CD14-positive monocyte (primary cell): ENCODE data around the gene MAP3K7. TPM values are rescaled to one million over a fixed set of nuclear protein-coding genes. Genes with fewer than 3 reads are reported as not detected.

Experiments used
- DNase-seq, 3 donors: peaks; one replicate each; pipeline ENCODE4 v3.0.0-alpha.2; 2011 to 2022
- H2AFZ ChIP-seq: 2 replicates; pipeline ENCODE4 v1.6.0; 2012; ENCODE audit warnings: mild to moderate bottlenecking, low read depth, low read length, inconsistent platforms; ENCODE audit not compliant: insufficient read depth, poor library complexity, severe bottlenecking
- H3K27ac ChIP-seq, 2 donors: 1 replicate in 1 of 2; 2 replicates in 1 of 2; pipeline ENCODE4 v1.5.1; 2012 to 2013; ENCODE audit warnings: low read length in 2 of 2, control low read depth in 1 of 2, inconsistent platforms in 1 of 2, low read depth in 1 of 2, mild to moderate bottlenecking in 1 of 2
- H3K27me3 ChIP-seq, 2 donors: one replicate each; pipeline versions ENCODE4 v1.6.0 to v1.6.1; 2011 to 2013; ENCODE audit warnings: low read length in 2 of 2; ENCODE audit not compliant: control insufficient read depth in 2 of 2, insufficient read depth in 2 of 2
- H3K36me3 ChIP-seq, 2 donors: replicated peaks in 1 of 2; 1 replicate in 1 of 2; 2 replicates in 1 of 2; pipeline versions ENCODE4 v1.5.1 to v1.6.1; 2012 to 2013; ENCODE audit warnings: low read length in 2 of 2, control low read depth in 1 of 2, inconsistent platforms in 1 of 2, mild to moderate bottlenecking in 1 of 2; ENCODE audit not compliant: insufficient read depth in 2 of 2, control insufficient read depth in 1 of 2
- H3K4me1 ChIP-seq, 2 donors: 1 replicate in 1 of 2; 2 replicates in 1 of 2; pipeline versions ENCODE4 v1.5.1 to v1.6.1; 2012 to 2013; ENCODE audit warnings: low read length in 2 of 2, control low read depth in 1 of 2, inconsistent platforms in 1 of 2, mild to moderate bottlenecking in 1 of 2, moderate library complexity in 1 of 2; ENCODE audit not compliant: insufficient read depth in 2 of 2, control insufficient read depth in 1 of 2
- H3K4me2 ChIP-seq: replicated peaks from 2 replicates; pipeline ENCODE3; 2012; ENCODE audit warnings: low read length, moderate library complexity, mild to moderate bottlenecking; ENCODE audit not compliant: poor library complexity, severe bottlenecking; ENCODE audit errors: extremely low read depth
- H3K4me3 ChIP-seq, 3 experiments: fragments of 200-600 bp in 1 of 3; sonication (generic) in 1 of 3; replicated peaks in 1 of 3; 1 replicate in 2 of 3; 2 replicates in 1 of 3; pipeline ENCODE4 v1.5.1; 2011 to 2013; ENCODE audit warnings: low read length in 3 of 3, mild to moderate bottlenecking in 3 of 3, control low read depth in 2 of 3, low read depth in 2 of 3, inconsistent platforms in 1 of 3, moderate library complexity in 1 of 3
- H3K79me2 ChIP-seq: 2 replicates; pipeline ENCODE4 v1.6.0; 2012; ENCODE audit warnings: mild to moderate bottlenecking, control low read depth, inconsistent platforms, low read length, moderate library complexity; ENCODE audit not compliant: insufficient read depth
- H3K9ac ChIP-seq: 2 replicates; pipeline ENCODE4 v1.6.0; 2017; ENCODE audit warnings: low read length, mild to moderate bottlenecking; ENCODE audit not compliant: insufficient read depth, poor library complexity, severe bottlenecking
- H3K9me3 ChIP-seq, 2 donors: replicated peaks in 1 of 2; 1 replicate in 1 of 2; 2 replicates in 1 of 2; pipeline versions ENCODE4 v1.5.1 to v1.6.1; 2012 to 2013; ENCODE audit warnings: low read length in 2 of 2, control low read depth in 1 of 2; ENCODE audit not compliant: control insufficient read depth in 1 of 2, insufficient read depth in 1 of 2
- H4K20me1 ChIP-seq: 2 replicates; pipeline ENCODE4 v1.6.0; 2012; ENCODE audit warnings: mild to moderate bottlenecking, low read length, control low read depth, moderate library complexity; ENCODE audit not compliant: insufficient read depth
- H3K27ac Mint-ChIP-seq, 7 donors: one replicate each; pipeline ENCODE4 v1.8.0; 2020; ENCODE audit warnings: mild to moderate bottlenecking in 7 of 7, mixed read lengths in 7 of 7, moderate library complexity in 6 of 7, inconsistent platforms in 2 of 7
- H3K27me3 Mint-ChIP-seq, 3 donors: one replicate each; pipeline ENCODE4 v1.8.0; 2021 to 2022; ENCODE audit warnings: low read depth in 3 of 3, mild to moderate bottlenecking in 3 of 3, mixed read lengths in 3 of 3, moderate library complexity in 3 of 3, inconsistent platforms in 1 of 3
- H3K36me3 Mint-ChIP-seq, 2 donors: one replicate each; pipeline ENCODE4 v1.8.0; 2020; ENCODE audit warnings: mixed read lengths in 2 of 2, inconsistent platforms in 1 of 2, mild to moderate bottlenecking in 1 of 2
- H3K4me1 Mint-ChIP-seq: one replicate; pipeline ENCODE4 v1.8.0; 2020; ENCODE audit warnings: mild to moderate bottlenecking, mixed read lengths
- H3K4me3 Mint-ChIP-seq, 2 donors: one replicate each; pipeline ENCODE4 v1.8.0; 2020; ENCODE audit warnings: mild to moderate bottlenecking in 2 of 2, mixed read lengths in 2 of 2, moderate library complexity in 1 of 2
- H3K9me3 Mint-ChIP-seq, 7 donors: one replicate each; pipeline ENCODE4 v1.8.0; 2020 to 2022; ENCODE audit warnings: mixed read lengths in 7 of 7, mild to moderate bottlenecking in 6 of 7, moderate library complexity in 6 of 7, inconsistent platforms in 2 of 7
- WGBS: methylation state at CpG from one replicate; pipeline ENCODE4 v1.1.5; 2013; ENCODE audit warnings: missing lambda C conversion rate; ENCODE audit not compliant: insufficient coverage; 5-methylcytosine and 5-hydroxymethylcytosine counted together
- intact Hi-C, 2 donors: fragments of 100-400 bp; cut with micrococcal nuclease; formaldehyde crosslinking; loops; one replicate each; pipeline versions ENCODE4 v1.15.0 to v1.15.1; 2023
- polyA plus RNA-seq, 3 donors: library from polyadenylated mRNA; depleted of rRNA in 1 of 3; unstranded in 2 of 3; stranded (reverse) in 1 of 3; fragments of 300-500 nt in 2 of 3; fragments of >200 nt in 1 of 3; fragmentation: Illumina TruSeq in 2 of 3; gene quantifications; 1 replicate in 2 of 3; 2 replicates in 1 of 3; pipeline ENCODE4 v1.2.3, GENCODE V29; 2012 to 2021
- TF ChIP-seq, protein P1 (sequence below): fragments of 200-600 bp; IDR thresholded peaks from one replicate; pipeline ENCODE4 v1.8.0; 2022; ENCODE audit warnings: antibody characterized with exemption, mild to moderate bottlenecking

Gene MAP3K7
- polyA plus RNA-seq, 3 donors = 12.4 to 20.0 (median 15.3) TPM

DNA sequence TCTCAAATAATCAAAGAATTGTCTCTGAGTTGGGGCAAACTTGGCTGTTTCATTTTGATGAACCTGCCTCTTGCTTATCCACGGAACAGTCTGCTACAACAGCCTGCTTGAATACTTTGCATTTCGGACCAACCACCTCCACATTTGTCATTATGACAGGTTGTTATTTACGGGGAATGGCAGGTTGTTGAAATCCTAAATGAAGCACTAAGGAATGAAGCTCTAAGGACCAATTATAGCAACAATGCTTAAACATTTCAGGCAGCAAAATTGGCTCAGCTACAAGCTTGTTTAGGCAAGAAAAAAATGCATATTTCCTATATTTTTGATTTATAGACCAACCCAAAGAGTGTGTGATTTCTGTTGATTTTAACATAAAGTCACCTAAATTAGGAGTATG is 84.5 kb downstream of the MAP3K7 start:
- no peak for DNase-seq
- Histone ChIP-seq H3K9ac (no peak overlapping the region), H4K20me1 (no peaks in the 10 kb centered on the region), H3K36me3 (no peaks in the 10 kb centered on the region), H3K9me3 (no peaks in the 10 kb centered on the region), H2AFZ (no peak overlapping the region), H3K4me2 (no peak overlapping the region), H3K27me3 (no peaks in the 10 kb centered on the region), H3K4me3 (no peak overlapping the region), H3K4me1 (no peaks in the 10 kb centered on the region), H3K27ac (no peak overlapping the region), H3K79me2 (no peaks in the 10 kb centered on the region)
- TF ChIP-seq, protein P1, sequence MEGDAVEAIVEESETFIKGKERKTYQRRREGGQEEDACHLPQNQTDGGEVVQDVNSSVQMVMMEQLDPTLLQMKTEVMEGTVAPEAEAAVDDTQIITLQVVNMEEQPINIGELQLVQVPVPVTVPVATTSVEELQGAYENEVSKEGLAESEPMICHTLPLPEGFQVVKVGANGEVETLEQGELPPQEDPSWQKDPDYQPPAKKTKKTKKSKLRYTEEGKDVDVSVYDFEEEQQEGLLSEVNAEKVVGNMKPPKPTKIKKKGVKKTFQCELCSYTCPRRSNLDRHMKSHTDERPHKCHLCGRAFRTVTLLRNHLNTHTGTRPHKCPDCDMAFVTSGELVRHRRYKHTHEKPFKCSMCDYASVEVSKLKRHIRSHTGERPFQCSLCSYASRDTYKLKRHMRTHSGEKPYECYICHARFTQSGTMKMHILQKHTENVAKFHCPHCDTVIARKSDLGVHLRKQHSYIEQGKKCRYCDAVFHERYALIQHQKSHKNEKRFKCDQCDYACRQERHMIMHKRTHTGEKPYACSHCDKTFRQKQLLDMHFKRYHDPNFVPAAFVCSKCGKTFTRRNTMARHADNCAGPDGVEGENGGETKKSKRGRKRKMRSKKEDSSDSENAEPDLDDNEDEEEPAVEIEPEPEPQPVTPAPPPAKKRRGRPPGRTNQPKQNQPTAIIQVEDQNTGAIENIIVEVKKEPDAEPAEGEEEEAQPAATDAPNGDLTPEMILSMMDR = no peak
- H3K27ac Mint-ChIP-seq = no peak overlapping the region
- peaks cover 0 to 2% (median 0%) of the 10 kb centered on the region in 3 donors for H3K27me3 Mint-ChIP-seq
- H3K4me3 Mint-ChIP-seq = no peak overlapping the region
- intact Hi-C loops = no loop called here
- no CpG with 5 or more reads among the region's 3 CpGs for WGBS
- H3K4me1 Mint-ChIP-seq = peaks cover 2% of the 10 kb centered on the region
- no peaks in the 10 kb centered on the region for H3K9me3 Mint-ChIP-seq
- no peaks in the 10 kb centered on the region for H3K36me3 Mint-ChIP-seq

DNA sequence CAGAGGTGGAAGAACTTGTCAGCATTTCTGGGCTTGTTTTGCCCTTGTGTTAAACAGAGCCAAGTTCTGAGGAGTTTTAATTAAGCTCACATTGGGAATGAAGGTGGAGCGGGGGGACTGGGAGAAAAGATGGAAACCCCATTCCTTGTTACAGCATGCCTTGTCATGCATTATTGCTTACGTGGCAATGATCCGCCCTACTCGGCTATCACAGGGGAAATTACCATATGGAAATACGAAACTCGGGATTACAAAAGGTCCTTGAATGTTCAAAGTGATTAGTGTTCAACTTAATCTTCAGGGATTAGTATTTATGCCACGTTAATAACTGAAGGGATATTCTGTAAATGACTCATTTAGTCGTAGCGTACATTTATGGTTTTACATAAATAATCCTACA is 86.4 kb downstream of the MAP3K7 start:
- Histone ChIP-seq H3K4me1 (no peaks in the 10 kb centered on the region), H3K79me2 (no peaks in the 10 kb centered on the region), H3K9ac (no peak overlapping the region), H3K4me3 (no peak overlapping the region), H4K20me1 (no peaks in the 10 kb centered on the region), H2AFZ (no peak overlapping the region), H3K27me3 (no peaks in the 10 kb centered on the region), H3K36me3 (no peaks in the 10 kb centered on the region), H3K9me3 (no peaks in the 10 kb centered on the region), H3K27ac (no peak overlapping the region), H3K4me2 (no peak overlapping the region)
- H3K4me1 Mint-ChIP-seq = no peaks in the 10 kb centered on the region
- H3K9me3 Mint-ChIP-seq = no peaks in the 10 kb centered on the region
- H3K36me3 Mint-ChIP-seq = no peaks in the 10 kb centered on the region
- TF ChIP-seq, protein P1 = no peak
- H3K27ac Mint-ChIP-seq = no peak overlapping the region
- intact Hi-C loops = no loop called here
- no peak overlapping the region for H3K4me3 Mint-ChIP-seq
- peaks cover 0 to 3% (median 1%) of the 10 kb centered on the region in 3 donors for H3K27me3 Mint-ChIP-seq
- WGBS = 95% methylated on average over 6 of the region's 9 CpGs
- DNase-seq = no peak
